ENCODE results near the gene BSG. TPM values are rescaled to one million over a fixed set of nuclear protein-coding genes. Genes with fewer than 3 reads are reported as not detected.
A peak's percentile ranks its signal among the peaks of the same experiment; 100 is the strongest.

The BSG gene
- total RNA-seq, 1 experiment from 2014 or later, result 758 TPM

DNA sequence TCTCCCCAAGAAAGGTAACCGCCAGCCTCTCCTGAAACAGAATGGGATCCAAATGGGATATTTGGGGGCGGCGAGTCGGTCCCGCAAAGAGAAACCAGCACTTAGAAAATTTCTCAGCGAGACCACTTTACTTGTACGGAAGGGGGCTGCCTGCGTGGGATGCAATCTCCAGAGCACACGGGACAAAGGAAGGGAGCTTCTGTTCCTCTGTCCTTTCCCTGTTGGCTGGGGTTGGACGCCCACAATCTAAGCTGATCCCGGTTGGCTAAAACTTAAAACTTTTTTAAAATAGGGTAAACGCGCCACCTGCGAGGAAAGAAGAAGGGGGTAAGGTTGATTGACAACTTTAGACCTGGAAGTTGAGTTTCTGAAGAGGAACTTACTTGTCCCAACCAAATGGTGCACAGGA lies 826 bp upstream of the BSG start (continued):
- TF ChIP-seq, protein P1, sequence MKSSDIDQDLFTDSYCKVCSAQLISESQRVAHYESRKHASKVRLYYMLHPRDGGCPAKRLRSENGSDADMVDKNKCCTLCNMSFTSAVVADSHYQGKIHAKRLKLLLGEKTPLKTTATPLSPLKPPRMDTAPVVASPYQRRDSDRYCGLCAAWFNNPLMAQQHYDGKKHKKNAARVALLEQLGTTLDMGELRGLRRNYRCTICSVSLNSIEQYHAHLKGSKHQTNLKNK (CRISPR knock-in tag; IDR thresholded peaks at IDR 0.05), result no peak
- TF ChIP-seq, protein P2, sequence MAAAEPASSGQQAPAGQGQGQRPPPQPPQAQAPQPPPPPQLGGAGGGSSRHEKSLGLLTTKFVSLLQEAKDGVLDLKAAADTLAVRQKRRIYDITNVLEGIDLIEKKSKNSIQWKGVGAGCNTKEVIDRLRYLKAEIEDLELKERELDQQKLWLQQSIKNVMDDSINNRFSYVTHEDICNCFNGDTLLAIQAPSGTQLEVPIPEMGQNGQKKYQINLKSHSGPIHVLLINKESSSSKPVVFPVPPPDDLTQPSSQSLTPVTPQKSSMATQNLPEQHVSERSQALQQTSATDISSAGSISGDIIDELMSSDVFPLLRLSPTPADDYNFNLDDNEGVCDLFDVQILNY (CRISPR knock-in tag; IDR thresholded peaks at IDR 0.05), result no peak
- TF ChIP-seq HMGA2 (CRISPR knock-in tag; IDR thresholded peaks at IDR 0.05) (no peak), ZBTB21 (CRISPR knock-in tag; IDR thresholded peaks at IDR 0.05; ENCODE audit: borderline replicate concordance) (no peak), JUN (CRISPR knock-in tag; IDR thresholded peaks at IDR 0.05) (no peak), ATF1 (CRISPR knock-in tag; IDR thresholded peaks at IDR 0.05) (no peak), SMAD4 (CRISPR knock-in tag; IDR thresholded peaks at IDR 0.05) (no peak), KAT7 (CRISPR knock-in tag; IDR thresholded peaks at IDR 0.05; ENCODE audit: borderline replicate concordance) (no peak), OVOL2 (CRISPR knock-in tag; IDR thresholded peaks at IDR 0.05; ENCODE audit: borderline replicate concordance) (no peak), ZNF416 (CRISPR knock-in tag; IDR thresholded peaks at IDR 0.05) (no peak)
- TF ChIP-seq, protein P3, sequence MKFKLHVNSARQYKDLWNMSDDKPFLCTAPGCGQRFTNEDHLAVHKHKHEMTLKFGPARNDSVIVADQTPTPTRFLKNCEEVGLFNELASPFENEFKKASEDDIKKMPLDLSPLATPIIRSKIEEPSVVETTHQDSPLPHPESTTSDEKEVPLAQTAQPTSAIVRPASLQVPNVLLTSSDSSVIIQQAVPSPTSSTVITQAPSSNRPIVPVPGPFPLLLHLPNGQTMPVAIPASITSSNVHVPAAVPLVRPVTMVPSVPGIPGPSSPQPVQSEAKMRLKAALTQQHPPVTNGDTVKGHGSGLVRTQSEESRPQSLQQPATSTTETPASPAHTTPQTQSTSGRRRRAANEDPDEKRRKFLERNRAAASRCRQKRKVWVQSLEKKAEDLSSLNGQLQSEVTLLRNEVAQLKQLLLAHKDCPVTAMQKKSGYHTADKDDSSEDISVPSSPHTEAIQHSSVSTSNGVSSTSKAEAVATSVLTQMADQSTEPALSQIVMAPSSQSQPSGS (CRISPR knock-in tag; IDR thresholded peaks at IDR 0.05; ENCODE audit: borderline replicate concordance, low read depth), result no peak

DNA sequence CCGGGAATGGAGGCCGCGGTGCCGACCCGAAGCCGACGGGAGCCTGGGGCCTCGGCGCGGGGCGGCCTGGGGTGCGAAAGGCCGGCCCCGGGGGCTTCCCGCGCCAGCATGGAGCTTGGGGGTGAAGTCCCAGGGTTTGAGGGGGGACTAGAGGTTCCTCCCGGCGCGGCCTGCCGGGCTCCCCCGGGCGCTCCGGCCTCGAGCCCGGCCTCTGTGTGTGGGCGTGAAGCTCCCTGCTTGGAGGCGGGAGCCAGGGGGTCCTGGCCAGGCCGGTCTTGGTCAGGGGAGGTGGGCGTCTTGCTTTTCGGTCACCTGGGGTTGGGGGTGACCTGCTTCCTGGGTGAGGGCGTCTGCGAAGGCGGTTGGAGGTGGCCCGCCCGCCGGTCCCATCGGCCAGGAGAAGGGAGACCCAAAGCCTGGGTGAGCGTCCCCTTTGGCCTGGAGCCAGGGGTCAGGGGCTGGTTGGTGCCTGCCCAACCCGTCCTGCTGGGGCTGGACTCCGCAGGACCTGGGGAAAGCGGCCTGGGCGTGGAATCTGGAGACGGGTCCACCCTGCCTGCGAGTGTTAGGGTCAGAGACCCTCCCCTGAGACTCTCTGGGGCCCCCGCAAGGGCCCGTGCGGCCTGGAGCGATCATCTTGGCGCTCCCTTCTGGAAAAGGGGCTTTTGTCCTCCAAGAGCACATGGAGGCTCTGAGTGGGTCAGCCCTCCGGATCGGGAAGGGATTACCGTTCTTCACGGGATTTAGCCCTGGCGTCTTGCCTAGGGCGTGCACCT lies 535 bp downstream of the BSG start:
- DNase-seq (ENCODE audit: low spot score) (no peak), ATAC-seq (no peak)
- POLR2A ChIA-PET, result interaction anchor here (1.0 to 1.9 kb wide), 3 partner anchors 8 to 62 kb away, joined by 3 to 6 read pairs (median 4); no protein-coding TSS in a partner anchor
- Mint-ChIP-seq H3K27me3 (ENCODE audit: low read depth) (peaks cover 18% of the 10 kb centered on the region), H3K4me1 (peaks cover 33% of the 10 kb centered on the region), H3K27ac (peak overlapping the region; percentile 78; the same call in 1 of the 2 replicates), H3K9me3 (no peaks in the 10 kb centered on the region), H3K36me3 (peaks cover 5% of the 10 kb centered on the region), H3K4me3 (peak overlapping the region; percentile 94)
- TF ChIP-seq SMAD3 (CRISPR knock-in tag; IDR thresholded peaks at IDR 0.05; ENCODE audit: borderline replicate concordance) (0 out of 2 replicates have a peak, but pooled peaks have one; percentile 23), KAT7 (CRISPR knock-in tag; IDR thresholded peaks at IDR 0.05; ENCODE audit: borderline replicate concordance) (peak; percentile 93; the same call in 1 of the 2 replicates), ESRRA (CRISPR knock-in tag; IDR thresholded peaks at IDR 0.05; ENCODE audit: borderline replicate concordance) (no peak), SMAD4 (CRISPR knock-in tag; IDR thresholded peaks at IDR 0.05) (no peak), FOXP1 (CRISPR knock-in tag; IDR thresholded peaks at IDR 0.05; ENCODE audit: borderline replicate concordance) (0 out of 2 replicates have a peak, but pooled peaks have one; percentile 9), ZNF317 (CRISPR knock-in tag; IDR thresholded peaks at IDR 0.05; ENCODE audit: borderline replicate concordance, low read depth) (no peak), TP53 (CRISPR knock-in tag; IDR thresholded peaks at IDR 0.05) (0 out of 2 replicates have a peak, but pooled peaks have one; percentile 7)
- TF ChIP-seq, protein P4, sequence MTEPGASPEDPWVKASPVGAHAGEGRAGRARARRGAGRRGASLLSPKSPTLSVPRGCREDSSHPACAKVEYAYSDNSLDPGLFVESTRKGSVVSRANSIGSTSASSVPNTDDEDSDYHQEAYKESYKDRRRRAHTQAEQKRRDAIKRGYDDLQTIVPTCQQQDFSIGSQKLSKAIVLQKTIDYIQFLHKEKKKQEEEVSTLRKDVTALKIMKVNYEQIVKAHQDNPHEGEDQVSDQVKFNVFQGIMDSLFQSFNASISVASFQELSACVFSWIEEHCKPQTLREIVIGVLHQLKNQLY (CRISPR knock-in tag; IDR thresholded peaks at IDR 0.05), result 0 out of 2 replicates have a peak, but pooled peaks have one; percentile 43
- TF ChIP-seq, protein P5, sequence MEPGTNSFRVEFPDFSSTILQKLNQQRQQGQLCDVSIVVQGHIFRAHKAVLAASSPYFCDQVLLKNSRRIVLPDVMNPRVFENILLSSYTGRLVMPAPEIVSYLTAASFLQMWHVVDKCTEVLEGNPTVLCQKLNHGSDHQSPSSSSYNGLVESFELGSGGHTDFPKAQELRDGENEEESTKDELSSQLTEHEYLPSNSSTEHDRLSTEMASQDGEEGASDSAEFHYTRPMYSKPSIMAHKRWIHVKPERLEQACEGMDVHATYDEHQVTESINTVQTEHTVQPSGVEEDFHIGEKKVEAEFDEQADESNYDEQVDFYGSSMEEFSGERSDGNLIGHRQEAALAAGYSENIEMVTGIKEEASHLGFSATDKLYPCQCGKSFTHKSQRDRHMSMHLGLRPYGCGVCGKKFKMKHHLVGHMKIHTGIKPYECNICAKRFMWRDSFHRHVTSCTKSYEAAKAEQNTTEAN (CRISPR knock-in tag; IDR thresholded peaks at IDR 0.05), result 0 out of 2 replicates have a peak, but pooled peaks have one; percentile 32
- TF ChIP-seq, protein P6, sequence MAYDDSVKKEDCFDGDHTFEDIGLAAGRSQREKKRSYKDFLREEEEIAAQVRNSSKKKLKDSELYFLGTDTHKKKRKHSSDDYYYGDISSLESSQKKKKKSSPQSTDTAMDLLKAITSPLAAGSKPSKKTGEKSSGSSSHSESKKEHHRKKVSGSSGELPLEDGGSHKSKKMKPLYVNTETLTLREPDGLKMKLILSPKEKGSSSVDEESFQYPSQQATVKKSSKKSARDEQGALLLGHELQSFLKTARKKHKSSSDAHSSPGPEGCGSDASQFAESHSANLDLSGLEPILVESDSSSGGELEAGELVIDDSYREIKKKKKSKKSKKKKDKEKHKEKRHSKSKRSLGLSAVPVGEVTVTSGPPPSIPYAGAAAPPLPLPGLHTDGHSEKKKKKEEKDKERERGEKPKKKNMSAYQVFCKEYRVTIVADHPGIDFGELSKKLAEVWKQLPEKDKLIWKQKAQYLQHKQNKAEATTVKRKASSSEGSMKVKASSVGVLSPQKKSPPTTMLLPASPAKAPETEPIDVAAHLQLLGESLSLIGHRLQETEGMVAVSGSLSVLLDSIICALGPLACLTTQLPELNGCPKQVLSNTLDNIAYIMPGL (CRISPR knock-in tag; IDR thresholded peaks at IDR 0.05), result peak; percentile 1; the same call in 1 of the 2 replicates
- TF ChIP-seq, protein P7, sequence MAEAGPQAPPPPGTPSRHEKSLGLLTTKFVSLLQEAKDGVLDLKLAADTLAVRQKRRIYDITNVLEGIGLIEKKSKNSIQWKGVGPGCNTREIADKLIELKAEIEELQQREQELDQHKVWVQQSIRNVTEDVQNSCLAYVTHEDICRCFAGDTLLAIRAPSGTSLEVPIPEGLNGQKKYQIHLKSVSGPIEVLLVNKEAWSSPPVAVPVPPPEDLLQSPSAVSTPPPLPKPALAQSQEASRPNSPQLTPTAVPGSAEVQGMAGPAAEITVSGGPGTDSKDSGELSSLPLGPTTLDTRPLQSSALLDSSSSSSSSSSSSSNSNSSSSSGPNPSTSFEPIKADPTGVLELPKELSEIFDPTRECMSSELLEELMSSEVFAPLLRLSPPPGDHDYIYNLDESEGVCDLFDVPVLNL (CRISPR knock-in tag; IDR thresholded peaks at IDR 0.05; ENCODE audit: borderline replicate concordance, low read depth), result peak; percentile 65; the same call in 1 of the 2 replicates
- TF ChIP-seq, protein P3 (CRISPR knock-in tag; IDR thresholded peaks at IDR 0.05; ENCODE audit: borderline replicate concordance, low read depth), result 0 out of 2 replicates have a peak, but pooled peaks have one; percentile 45
- CTCF ChIA-PET, result interaction anchor here (1.7 kb wide), 1 partner anchor 62 kb away, joined by 4 read pairs; no protein-coding TSS in a partner anchor

All from WTC11 (cell line).